A549 (cell line): ENCODE data around the gene CSTPP1. TPM values are rescaled to one million over a fixed set of nuclear protein-coding genes. Genes with fewer than 3 reads are reported as not detected.

Source experiments
- ATAC-seq, 2 experiments: fragments of 200-7000 bp in 1 of 2; fragments of >200 bp in 1 of 2; cut with Nextera tagmentation in 1 of 2; cut with Tn5 transposase in 1 of 2; 3 replicates each; pipeline versions ENCODE4 v1.8.0 to v1.9.1; 2018 to 2020; ENCODE audit warnings: mild to moderate bottlenecking in 1 of 2, moderate library complexity in 1 of 2
- CTCF ChIA-PET: fragments of 300-600 bp; sonication (Branson Sonifier 250); formaldehyde crosslinking; extraction: SDS; loops from one replicate; lab custom pipeline; 2021; ENCODE audit warnings: antibody characterized with exemption, inconsistent platforms; lab: Yijun Ruan, JAX
- POLR2A ChIA-PET: fragments of 350-600 bp; formaldehyde crosslinking; extraction: SDS; loops from one replicate; lab custom pipeline; 2021; ENCODE audit warnings: antibody characterized with exemption, inconsistent platforms; lab: Yijun Ruan, JAX
- DNase-seq, 2 experiments: peaks; one replicate each; pipeline versions ENCODE4 v3.0.0 to v3.0.0-alpha.2; 2011 to 2016; ENCODE audit warnings: low read depth in 1 of 2, low spot score in 1 of 2
- FAIRE-seq: peaks from 2 replicates; lab custom pipeline; 2011; peaks lifted over from hg19 to GRCh38; lab: Jason Lieb, UNC
- H3K27ac ChIP-seq, 2 experiments: fragments of >200 bp; sonication (Bioruptor Twin); formaldehyde crosslinking; 3 replicates each; pipeline ENCODE4 v1.5.1; 2016 to 2017
- H3K4me1 ChIP-seq: fragments of >200 bp; sonication (Bioruptor Twin); formaldehyde crosslinking; 3 replicates; pipeline ENCODE4 v1.6.1; 2016
- H3K4me2 ChIP-seq: fragments of >200 bp; sonication (Bioruptor Twin); formaldehyde crosslinking; 3 replicates; pipeline ENCODE4 v1.6.1; 2016
- H3K4me3 ChIP-seq: fragments of >200 bp; sonication (Bioruptor Twin); formaldehyde crosslinking; 3 replicates; pipeline ENCODE4 v1.5.1; 2016
- H3K9me3 ChIP-seq: fragments of >200 bp; sonication (Bioruptor Twin); formaldehyde crosslinking; 3 replicates; pipeline ENCODE4 v1.6.1; 2016
- BHLHE40 ChIP-seq: IDR thresholded peaks from 2 replicates; pipeline ENCODE4 v1.6.1; 2012; ENCODE audit warnings: low read depth, low read length, inconsistent platforms
- FOSL2 ChIP-seq, 2 experiments: fragments of 450-650 bp in 1 of 2; fragments of >200 bp in 1 of 2; sonication (Bioruptor Twin) in 1 of 2; formaldehyde crosslinking; IDR thresholded peaks; 2 replicates each; pipeline versions ENCODE4 v1.5.0 to v1.6.1; 2016 to 2020; ENCODE audit warnings: mild to moderate bottlenecking in 1 of 2, moderate library complexity in 1 of 2
- GATA3 ChIP-seq: IDR thresholded peaks from 2 replicates; pipeline ENCODE4 v1.6.1; 2012; ENCODE audit warnings: borderline replicate concordance
- MAZ ChIP-seq: fragments of 150-350 bp; IDR thresholded peaks from 2 replicates; pipeline ENCODE4 v1.6.1; 2014; ENCODE audit warnings: antibody characterized with exemption, low read depth, low read length, borderline replicate concordance
- POLR2A ChIP-seq: IDR thresholded peaks from 2 replicates; pipeline ENCODE4 v1.6.1; 2012; ENCODE audit warnings: mild to moderate bottlenecking, low read length
- POLR2AphosphoS2 ChIP-seq: conservative IDR thresholded peaks from 2 replicates; pipeline ENCODE4 v1.6.1; 2012; ENCODE audit warnings: low read length, improper control_type of control experiment, inconsistent platforms
- RAD21 ChIP-seq, 2 experiments: fragments of >200 bp in 1 of 2; sonication (Bioruptor Twin) in 1 of 2; formaldehyde crosslinking in 1 of 2; IDR thresholded peaks in 1 of 2; conservative IDR thresholded peaks in 1 of 2; 2 replicates in 1 of 2; 3 replicates in 1 of 2; pipeline ENCODE4 v1.6.1; 2012 to 2018; ENCODE audit warnings: inconsistent platforms in 1 of 2
- RARB ChIP-seq: fragments of 250-450 bp; sonication (Bioruptor Pico); IDR thresholded peaks from 2 replicates; pipeline ENCODE4 v1.8.0; 2021; ENCODE audit warnings: mild to moderate bottlenecking, moderate library complexity
- SREBF2 ChIP-seq: fragments of 450-650 bp; IDR thresholded peaks from 2 replicates; pipeline ENCODE4 v1.6.1; 2014; ENCODE audit warnings: mild to moderate bottlenecking, moderate library complexity
- WGBS: methylation state at CpG from one replicate; pipeline ENCODE4 v1.1.6; 2017; ENCODE audit errors: missing lambda C conversion rate; 5-methylcytosine and 5-hydroxymethylcytosine counted together
- polyA plus RNA-seq, 4 experiments: library from polyadenylated mRNA; depleted of rRNA in 3 of 4; stranded (reverse); fragments of >200 nt; fragmentation: RNase III in 1 of 4; extraction: RNeasy Plus Mini Kit Qiagen cat#74134 plus additional on column Dnase treatment in 1 of 4; gene quantifications; 2 replicates in 3 of 4; 3 replicates in 1 of 4; pipeline ENCODE4 v1.2.3, GENCODE V29; 2011 to 2017
- TF ChIP-seq, protein P1 (sequence below): fragments of 250-450 bp; sonication (Bioruptor Pico); IDR thresholded peaks from 2 replicates; pipeline ENCODE4 v1.5.0; 2020; ENCODE audit warnings: low read depth, mild to moderate bottlenecking, moderate library complexity
- TF ChIP-seq, protein P2 (sequence below): fragments of >200 bp; sonication (Bioruptor Twin); formaldehyde crosslinking; IDR thresholded peaks from 3 replicates; pipeline ENCODE4 v1.5.1; 2016
- TF ChIP-seq, protein P3 (sequence below): fragments of 200-600 bp; sonication (generic); IDR thresholded peaks from 2 replicates; pipeline ENCODE4 v1.6.1; 2016; ENCODE audit warnings: antibody characterized with exemption, mild to moderate bottlenecking, moderate library complexity
- TF ChIP-seq, protein P4 (sequence below): fragments of 150-350 bp; IDR thresholded peaks from 2 replicates; pipeline ENCODE4 v1.6.1; 2014; ENCODE audit warnings: low read depth, mild to moderate bottlenecking, low read length
- TF ChIP-seq, protein P5 (sequence below): fragments of >200 bp; sonication (Bioruptor Twin); formaldehyde crosslinking; IDR thresholded peaks from 2 replicates; pipeline ENCODE4 v1.6.1; 2016

CSTPP1 gene
- polyA plus RNA-seq, 2 of the 4 experiments (the other 2 are of a cell fraction), result 31.5 to 34.5 TPM

DNA sequence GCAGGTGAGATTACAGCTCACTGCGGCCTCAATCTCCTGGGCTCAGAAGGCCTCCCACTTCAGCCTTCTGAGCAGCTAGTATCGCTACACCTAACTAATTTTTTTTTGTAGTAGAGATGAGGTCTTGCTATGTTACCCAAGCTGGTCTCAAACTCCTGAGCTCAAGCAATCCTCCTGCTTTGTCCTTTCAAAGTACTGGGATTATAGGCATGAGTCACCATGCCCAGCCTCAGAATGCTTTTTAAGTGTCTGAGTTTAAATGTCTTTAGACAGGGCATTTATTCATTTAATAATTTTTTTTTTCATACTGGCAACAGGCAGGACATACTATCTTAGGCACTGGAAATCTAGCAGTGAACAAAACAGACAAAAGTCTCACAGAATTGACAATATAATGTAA lies 45.9 kb upstream of the CSTPP1 start:
- ATAC-seq (no peak), DNase-seq (no peak), FAIRE-seq (no peak)
- Histone ChIP-seq H3K4me1 (no peaks in the 10 kb centered on the region), H3K9me3 (no peaks in the 10 kb centered on the region), H3K27ac (no peak overlapping the region), H3K4me2 (no peak overlapping the region), H3K4me3 (no peak overlapping the region)
- WGBS, result 95% methylated on average over 2 of the region's 2 CpGs
- POLR2A ChIA-PET, result no interaction called here
- CTCF ChIA-PET, result interaction anchor here (0.8 to 7.3 kb wide), 7 partner anchors 11 to 272 kb away, joined by 3 to 120 read pairs (median 5); no protein-coding TSS in a partner anchor
- TF ChIP-seq MAZ (no peak), RARB (no peak), POLR2A (no peak), GATA3 (no peak), FOSL2 (IDR thresholded peaks at IDR 0.05) (no peak), FOSL2 (CRISPR knock-in tag; IDR thresholded peaks at IDR 0.05) (no peak)
- TF ChIP-seq, protein P1, sequence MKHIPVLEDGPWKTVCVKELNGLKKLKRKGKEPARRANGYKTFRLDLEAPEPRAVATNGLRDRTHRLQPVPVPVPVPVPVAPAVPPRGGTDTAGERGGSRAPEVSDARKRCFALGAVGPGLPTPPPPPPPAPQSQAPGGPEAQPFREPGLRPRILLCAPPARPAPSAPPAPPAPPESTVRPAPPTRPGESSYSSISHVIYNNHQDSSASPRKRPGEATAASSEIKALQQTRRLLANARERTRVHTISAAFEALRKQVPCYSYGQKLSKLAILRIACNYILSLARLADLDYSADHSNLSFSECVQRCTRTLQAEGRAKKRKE (CRISPR knock-in tag), result no peak
- TF ChIP-seq, protein P2, sequence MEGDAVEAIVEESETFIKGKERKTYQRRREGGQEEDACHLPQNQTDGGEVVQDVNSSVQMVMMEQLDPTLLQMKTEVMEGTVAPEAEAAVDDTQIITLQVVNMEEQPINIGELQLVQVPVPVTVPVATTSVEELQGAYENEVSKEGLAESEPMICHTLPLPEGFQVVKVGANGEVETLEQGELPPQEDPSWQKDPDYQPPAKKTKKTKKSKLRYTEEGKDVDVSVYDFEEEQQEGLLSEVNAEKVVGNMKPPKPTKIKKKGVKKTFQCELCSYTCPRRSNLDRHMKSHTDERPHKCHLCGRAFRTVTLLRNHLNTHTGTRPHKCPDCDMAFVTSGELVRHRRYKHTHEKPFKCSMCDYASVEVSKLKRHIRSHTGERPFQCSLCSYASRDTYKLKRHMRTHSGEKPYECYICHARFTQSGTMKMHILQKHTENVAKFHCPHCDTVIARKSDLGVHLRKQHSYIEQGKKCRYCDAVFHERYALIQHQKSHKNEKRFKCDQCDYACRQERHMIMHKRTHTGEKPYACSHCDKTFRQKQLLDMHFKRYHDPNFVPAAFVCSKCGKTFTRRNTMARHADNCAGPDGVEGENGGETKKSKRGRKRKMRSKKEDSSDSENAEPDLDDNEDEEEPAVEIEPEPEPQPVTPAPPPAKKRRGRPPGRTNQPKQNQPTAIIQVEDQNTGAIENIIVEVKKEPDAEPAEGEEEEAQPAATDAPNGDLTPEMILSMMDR, result no peak
- TF ChIP-seq, protein P3, sequence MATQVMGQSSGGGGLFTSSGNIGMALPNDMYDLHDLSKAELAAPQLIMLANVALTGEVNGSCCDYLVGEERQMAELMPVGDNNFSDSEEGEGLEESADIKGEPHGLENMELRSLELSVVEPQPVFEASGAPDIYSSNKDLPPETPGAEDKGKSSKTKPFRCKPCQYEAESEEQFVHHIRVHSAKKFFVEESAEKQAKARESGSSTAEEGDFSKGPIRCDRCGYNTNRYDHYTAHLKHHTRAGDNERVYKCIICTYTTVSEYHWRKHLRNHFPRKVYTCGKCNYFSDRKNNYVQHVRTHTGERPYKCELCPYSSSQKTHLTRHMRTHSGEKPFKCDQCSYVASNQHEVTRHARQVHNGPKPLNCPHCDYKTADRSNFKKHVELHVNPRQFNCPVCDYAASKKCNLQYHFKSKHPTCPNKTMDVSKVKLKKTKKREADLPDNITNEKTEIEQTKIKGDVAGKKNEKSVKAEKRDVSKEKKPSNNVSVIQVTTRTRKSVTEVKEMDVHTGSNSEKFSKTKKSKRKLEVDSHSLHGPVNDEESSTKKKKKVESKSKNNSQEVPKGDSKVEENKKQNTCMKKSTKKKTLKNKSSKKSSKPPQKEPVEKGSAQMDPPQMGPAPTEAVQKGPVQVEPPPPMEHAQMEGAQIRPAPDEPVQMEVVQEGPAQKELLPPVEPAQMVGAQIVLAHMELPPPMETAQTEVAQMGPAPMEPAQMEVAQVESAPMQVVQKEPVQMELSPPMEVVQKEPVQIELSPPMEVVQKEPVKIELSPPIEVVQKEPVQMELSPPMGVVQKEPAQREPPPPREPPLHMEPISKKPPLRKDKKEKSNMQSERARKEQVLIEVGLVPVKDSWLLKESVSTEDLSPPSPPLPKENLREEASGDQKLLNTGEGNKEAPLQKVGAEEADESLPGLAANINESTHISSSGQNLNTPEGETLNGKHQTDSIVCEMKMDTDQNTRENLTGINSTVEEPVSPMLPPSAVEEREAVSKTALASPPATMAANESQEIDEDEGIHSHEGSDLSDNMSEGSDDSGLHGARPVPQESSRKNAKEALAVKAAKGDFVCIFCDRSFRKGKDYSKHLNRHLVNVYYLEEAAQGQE, result no peak
- TF ChIP-seq, protein P4, sequence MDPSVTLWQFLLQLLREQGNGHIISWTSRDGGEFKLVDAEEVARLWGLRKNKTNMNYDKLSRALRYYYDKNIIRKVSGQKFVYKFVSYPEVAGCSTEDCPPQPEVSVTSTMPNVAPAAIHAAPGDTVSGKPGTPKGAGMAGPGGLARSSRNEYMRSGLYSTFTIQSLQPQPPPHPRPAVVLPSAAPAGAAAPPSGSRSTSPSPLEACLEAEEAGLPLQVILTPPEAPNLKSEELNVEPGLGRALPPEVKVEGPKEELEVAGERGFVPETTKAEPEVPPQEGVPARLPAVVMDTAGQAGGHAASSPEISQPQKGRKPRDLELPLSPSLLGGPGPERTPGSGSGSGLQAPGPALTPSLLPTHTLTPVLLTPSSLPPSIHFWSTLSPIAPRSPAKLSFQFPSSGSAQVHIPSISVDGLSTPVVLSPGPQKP, result no peak
- TF ChIP-seq, protein P5, sequence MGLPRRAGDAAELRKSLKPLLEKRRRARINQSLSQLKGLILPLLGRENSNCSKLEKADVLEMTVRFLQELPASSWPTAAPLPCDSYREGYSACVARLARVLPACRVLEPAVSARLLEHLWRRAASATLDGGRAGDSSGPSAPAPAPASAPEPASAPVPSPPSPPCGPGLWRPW, result no peak

DNA sequence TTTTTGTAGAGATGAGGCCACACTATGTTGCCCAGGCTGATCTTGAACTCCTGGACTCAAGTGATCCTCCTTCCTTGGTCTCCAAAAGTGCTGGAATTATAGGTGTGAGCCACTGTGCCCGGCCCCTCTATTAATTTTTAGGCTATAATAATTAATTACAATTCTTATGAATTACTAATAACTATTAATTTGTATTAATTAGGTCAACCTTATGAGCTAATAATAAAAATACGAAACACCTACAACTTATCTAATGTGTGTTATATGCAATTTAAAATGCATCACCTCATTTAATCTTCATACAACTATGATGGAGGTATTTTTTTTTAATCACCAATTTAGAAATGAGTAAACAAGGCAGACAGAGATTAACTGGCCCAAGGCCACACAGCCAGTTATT lies 44.5 kb upstream of the CSTPP1 start:
- Histone ChIP-seq H3K27ac (no peak overlapping the region), H3K4me1 (no peaks in the 10 kb centered on the region), H3K4me3 (no peak overlapping the region), H3K4me2 (no peak overlapping the region), H3K9me3 (no peaks in the 10 kb centered on the region)
- ATAC-seq (no peak), FAIRE-seq (no peak), DNase-seq (no peak)
- ChIA-PET POLR2A (no interaction called here), CTCF (interaction anchor here (1.0 to 7.3 kb wide), 5 partner anchors 24 to 270 kb away, joined by 3 to 120 read pairs (median 5); no protein-coding TSS in a partner anchor)
- no peak for TF ChIP-seq POLR2AphosphoS2
- TF ChIP-seq RAD21 (conservative IDR thresholded peaks at IDR 0.05 in 1 of 2, IDR thresholded peaks at IDR 0.05 in 1 of 2), result no peak
- 80% methylated on average over 2 of the region's 2 CpGs for WGBS

DNA sequence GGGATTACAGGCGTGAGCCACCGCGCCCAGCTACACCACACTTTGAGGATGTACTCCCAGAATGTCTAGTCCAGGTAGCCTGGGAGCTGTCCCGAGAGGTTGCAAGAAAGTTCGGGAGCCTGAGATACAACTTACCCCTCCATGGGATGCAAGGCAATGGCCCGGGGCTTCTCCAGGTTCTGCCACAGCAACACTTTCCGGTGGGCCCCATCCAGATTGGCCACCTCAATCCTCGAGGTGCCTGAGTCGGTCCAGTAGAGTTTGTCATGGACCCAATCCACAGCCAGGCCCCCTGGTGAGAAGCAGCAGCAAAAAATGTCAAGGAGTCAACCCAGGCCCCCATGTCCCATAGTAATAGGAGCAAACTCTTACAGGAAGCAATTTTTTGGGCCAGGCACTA lies 43.7 kb upstream of the CSTPP1 start:
- TF ChIP-seq MAZ (no peak), BHLHE40 (no peak), POLR2A (no peak), SREBF2 (no peak)
- ChIA-PET POLR2A (no interaction called here), CTCF (interaction anchor here (1.3 to 7.3 kb wide), 4 partner anchors 23 to 268 kb away, joined by 4 to 120 read pairs (median 14); no protein-coding TSS in a partner anchor)
- Histone ChIP-seq H3K4me2 (no peak overlapping the region), H3K4me3 (no peak overlapping the region), H3K9me3 (no peaks in the 10 kb centered on the region), H3K27ac (no peak overlapping the region), H3K4me1 (no peaks in the 10 kb centered on the region)
- 84% methylated on average over 9 of the region's 9 CpGs for WGBS
- DNase-seq (no peak), ATAC-seq (no peak), FAIRE-seq (no peak)
